Occipital lobe (tissue), 3 donors: Measurements from ENCODE around the gene PPFIA3. TPM values are rescaled to one million over a fixed set of nuclear protein-coding genes. Genes with fewer than 3 reads are reported as not detected.
"Not testable (repeated sequence)": the region's sequence is repeated elsewhere in the genome, so short reads cannot be mapped to it uniquely, and the experiment has no call there.

Experiments
- DNase-seq: peaks from one replicate; lab custom pipeline; 2025; lab: John Stamatoyannopoulos, UW
- small RNA-seq: library from RNA; depleted of rRNA; stranded (forward); fragments of <200 nt; gene quantifications from one replicate; pipeline ENCODE3, GENCODE V24; 2014
- total RNA-seq: library from RNA; depleted of rRNA; stranded (reverse); fragments of >200 nt; gene quantifications from one replicate; pipeline ENCODE4 v1.2.3, GENCODE V29; 2014

The PPFIA3 gene
- total RNA-seq, 1 donor from 2014 or later = 35.9 TPM

GRCh38 chr19:49173198-49173597 lies 53.9 kb downstream of the PPFIA3 start:
- DNase-seq = no peak

- DNase-seq = no peak
Observed at GRCh38 chr19:49180659-49181058, 61.3 kb downstream of the PPFIA3 start.

GRCh38 chr19:49182010-49182847 lies 62.9 kb downstream of the PPFIA3 start:
- DNase-seq = not testable (repeated sequence)

GRCh38 chr19:49182848-49183375 lies 63.6 kb downstream of the PPFIA3 start:
- no peak for DNase-seq

GRCh38 chr19:49186108-49186507 lies 66.8 kb downstream of the PPFIA3 start:
- no peak for DNase-seq

GRCh38 chr19:49188626-49189200 lies 69.4 kb downstream of the PPFIA3 start:
- DNase-seq = no peak

- DNase-seq = no peak
Observed at GRCh38 chr19:49189259-49189658, 69.9 kb downstream of the PPFIA3 start.

- DNase-seq = no peak
Observed at GRCh38 chr19:49190781-49191180, 71.4 kb downstream of the PPFIA3 start.

GRCh38 chr19:49193822-49194394 lies 74.6 kb downstream of the PPFIA3 start:
- DNase-seq = no peak

- no peak for DNase-seq
Observed at GRCh38 chr19:49194408-49194807, 75.1 kb downstream of the PPFIA3 start.

GRCh38 chr19:49196527-49197240 lies 77.3 kb downstream of the PPFIA3 start:
- DNase-seq = peak; percentile 42

GRCh38 chr19:49200238-49200862 lies 81.0 kb downstream of the PPFIA3 start:
- DNase-seq = no peak

Small RNA genes lying within 50 kb of the gene (small RNA-seq; reads per million reads assigned to genes)
- not detected for gene RN7SL708P

Other genes with a start within 250 kb of the PPFIA3 start
- gene PPP1R15A, start 247.1 kb upstream of the PPFIA3 start, total RNA-seq = 24.6 TPM
- not detected for gene TULP2, start 220.8 kb upstream of the PPFIA3 start, total RNA-seq
- 42.6 TPM for gene NUCB1, start 219.2 kb upstream of the PPFIA3 start, total RNA-seq
- gene DHDH, start 185.8 kb upstream of the PPFIA3 start, total RNA-seq = not detected
- gene BAX, start 164.7 kb upstream of the PPFIA3 start, total RNA-seq = 12.5 TPM
- gene FTL, start 154.2 kb upstream of the PPFIA3 start, total RNA-seq = 677 TPM
- gene GYS1, start 126.2 kb upstream of the PPFIA3 start, total RNA-seq = 14.2 TPM
- 81.4 TPM for gene RUVBL2, start 125.7 kb upstream of the PPFIA3 start, total RNA-seq
- gene LHB, start 102.5 kb upstream of the PPFIA3 start, total RNA-seq = not detected
- not detected for gene CGB3, start 95.2 kb upstream of the PPFIA3 start, total RNA-seq
- not detected for gene CGB2, start 87.7 kb upstream of the PPFIA3 start, total RNA-seq
- gene CGB1, start 82.6 kb upstream of the PPFIA3 start, total RNA-seq = not detected
- gene CGB5, start 75.7 kb upstream of the PPFIA3 start, total RNA-seq = not detected
- not detected for gene CGB8, start 70.4 kb upstream of the PPFIA3 start, total RNA-seq
- gene CGB7, start 61.8 kb upstream of the PPFIA3 start, total RNA-seq = not detected
- gene NTF4, start 54.7 kb upstream of the PPFIA3 start, total RNA-seq = not detected
- under 0.01 TPM for gene KCNA7, start 46.8 kb upstream of the PPFIA3 start, total RNA-seq
- gene SNRNP70, start 34.1 kb upstream of the PPFIA3 start, total RNA-seq = 112 TPM
- 28.7 TPM for gene LIN7B, start 5.2 kb upstream of the PPFIA3 start, total RNA-seq
- 0.47 TPM for gene C19orf73, start 401 bp upstream of the PPFIA3 start, total RNA-seq
- 0.47 TPM for gene HRC, start 35.9 kb downstream of the PPFIA3 start, total RNA-seq
- 4.7 TPM for gene TRPM4, start 38.2 kb downstream of the PPFIA3 start, total RNA-seq
- not detected for gene SLC6A16, start 205.6 kb downstream of the PPFIA3 start, total RNA-seq
- 1.1 TPM for gene CD37, start 215.9 kb downstream of the PPFIA3 start, total RNA-seq
- 10.0 TPM for gene TEAD2, start 242.9 kb downstream of the PPFIA3 start, total RNA-seq
- 2.2 TPM for gene DKKL1, start 244.3 kb downstream of the PPFIA3 start, total RNA-seq